GM08714 (cell line): ENCODE results near the gene EPB41L4A.
"Not testable (repeated sequence)": the region's sequence is repeated elsewhere in the genome, so short reads cannot be mapped to it uniquely, and the experiment has no call there.

Experiments
- H3K4me3 ChIP-seq: fragments of 200-500 bp; sonication (Bioruptor generic); 2 replicates; pipeline ENCODE4 v1.5.1; 2014; ENCODE audit warnings: mild to moderate bottlenecking, low read length, inconsistent platforms
- ZNF274 ChIP-seq: IDR thresholded peaks from 2 replicates; pipeline ENCODE4 v1.6.1; 2012; ENCODE audit warnings: mild to moderate bottlenecking, low read depth, low read length

The EPB41L4A gene

DNA sequence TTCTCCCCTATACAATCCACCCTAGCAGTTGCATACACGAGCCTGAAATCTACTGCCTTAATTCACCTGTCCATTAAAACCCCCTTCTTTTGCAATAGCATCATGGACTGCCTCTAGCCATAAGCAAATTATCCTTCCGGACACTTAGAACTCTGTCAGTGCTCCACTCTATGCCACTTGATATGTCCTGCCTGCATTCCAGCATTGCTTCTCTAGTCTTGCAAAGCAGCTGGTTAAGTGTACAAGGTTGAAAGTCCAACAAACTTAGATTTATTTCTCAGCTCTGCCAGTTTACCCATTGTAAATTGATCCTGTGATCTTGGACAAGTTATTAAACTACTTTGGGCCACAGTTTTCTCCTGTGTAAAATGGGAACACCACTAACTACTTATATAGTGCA lies 197.9 kb downstream of the EPB41L4A start:
- TF ChIP-seq ZNF274, result no peak
- no peak overlapping the region for H3K4me3 ChIP-seq

DNA sequence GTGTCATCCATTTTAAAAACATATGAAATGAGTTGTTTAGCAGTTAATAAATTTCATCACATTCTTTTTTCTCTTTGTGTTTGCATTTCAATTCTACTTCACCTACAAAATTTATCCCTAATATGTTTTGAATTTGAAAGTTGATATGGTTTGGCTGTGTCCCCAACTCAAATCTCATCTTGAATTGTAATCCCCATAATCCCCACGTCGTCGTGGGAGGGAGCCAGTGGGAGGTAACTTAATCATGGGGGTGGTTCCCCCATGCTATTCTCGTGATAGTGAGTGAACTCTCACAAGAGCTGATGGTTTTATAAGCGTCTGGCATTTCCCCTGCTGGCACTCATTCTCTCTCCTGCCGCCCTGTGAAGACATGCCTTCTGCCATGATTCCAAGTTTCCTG lies 200.1 kb downstream of the EPB41L4A start:
- TF ChIP-seq ZNF274, result no peak
- no peak overlapping the region for H3K4me3 ChIP-seq

DNA sequence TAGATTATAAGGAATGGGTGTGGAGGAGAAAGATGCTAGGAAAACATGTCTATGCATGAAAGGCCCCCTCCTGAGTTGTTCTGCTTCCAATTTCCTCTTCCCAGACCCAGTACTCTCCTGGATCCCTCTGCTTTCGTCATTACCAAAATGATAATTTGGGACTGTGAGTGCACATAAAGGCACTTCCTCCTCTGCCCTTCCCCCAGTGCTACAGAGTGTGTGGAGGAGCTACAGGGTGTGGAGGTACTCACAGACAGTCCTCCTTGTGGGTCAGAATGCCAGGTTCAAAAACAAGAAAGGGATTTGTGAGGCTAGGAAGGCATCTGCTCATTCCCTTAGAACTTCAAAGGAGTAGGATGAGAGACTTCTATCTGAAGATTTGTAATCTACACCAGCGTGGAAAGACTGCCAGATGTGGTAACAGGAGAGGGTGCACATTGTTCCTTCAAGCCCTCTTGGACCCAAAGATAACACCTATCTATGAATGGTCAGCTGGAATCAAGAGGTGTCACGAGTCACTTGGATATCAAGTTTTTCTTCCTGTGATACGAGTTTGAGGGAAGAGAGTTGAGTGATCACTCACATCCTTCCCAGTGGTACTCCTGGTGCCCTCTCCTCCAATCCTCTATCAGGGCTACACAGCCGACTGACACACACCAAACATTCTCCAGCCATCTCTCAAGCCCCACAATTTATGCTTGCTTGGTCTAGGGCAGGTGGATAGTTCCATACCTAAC lies 201.1 kb downstream of the EPB41L4A start:
- no peak overlapping the region for H3K4me3 ChIP-seq
- TF ChIP-seq ZNF274, result no peak

DNA sequence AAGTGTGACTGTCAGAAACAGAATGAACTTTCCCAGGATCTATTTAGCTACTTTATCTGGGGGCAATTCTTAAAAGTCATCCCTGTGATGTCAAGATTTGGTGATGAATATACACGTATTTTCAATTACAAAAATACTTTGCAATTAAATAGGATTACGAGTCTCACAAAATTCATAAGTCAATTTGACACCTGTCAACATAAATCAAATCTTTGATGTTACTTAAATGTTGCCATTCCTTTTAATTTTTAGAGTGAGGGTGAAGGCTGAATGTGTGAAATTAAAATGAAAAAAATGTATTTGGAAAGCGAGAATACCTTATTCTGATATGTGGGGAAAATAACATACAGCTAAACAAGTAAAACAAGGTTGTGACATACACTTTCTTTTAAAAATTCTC lies 202.9 kb downstream of the EPB41L4A start:
- no peak for TF ChIP-seq ZNF274
- no peak overlapping the region for H3K4me3 ChIP-seq

DNA sequence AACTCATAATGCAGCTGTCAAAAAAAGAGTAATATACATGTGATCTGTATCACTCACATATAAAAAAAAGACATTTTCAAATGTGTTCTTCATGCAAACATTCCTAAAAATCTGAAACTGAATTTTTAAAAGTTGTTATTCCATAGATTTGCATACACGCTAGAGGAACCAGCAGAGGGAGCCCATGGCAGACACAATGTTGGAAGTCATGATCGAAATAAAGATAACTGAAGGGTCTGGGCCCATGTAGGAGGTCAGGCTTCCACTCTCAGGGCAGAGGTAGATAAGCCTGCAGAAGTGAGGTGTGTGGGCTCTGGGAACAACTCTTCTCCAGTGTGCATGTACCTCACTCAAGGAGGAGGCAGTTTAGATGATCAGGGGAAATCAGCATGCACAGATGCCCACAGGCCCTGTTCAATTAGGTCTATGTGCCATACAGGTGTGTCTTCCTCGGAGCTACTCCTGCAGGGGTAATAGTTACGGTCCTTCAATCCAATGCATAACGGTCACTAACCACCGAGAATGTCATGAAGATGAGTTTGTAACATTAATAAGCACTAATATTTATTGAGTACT lies 208.6 kb downstream of the EPB41L4A start:
- TF ChIP-seq ZNF274, result no peak
- H3K4me3 ChIP-seq, result no peak overlapping the region

DNA sequence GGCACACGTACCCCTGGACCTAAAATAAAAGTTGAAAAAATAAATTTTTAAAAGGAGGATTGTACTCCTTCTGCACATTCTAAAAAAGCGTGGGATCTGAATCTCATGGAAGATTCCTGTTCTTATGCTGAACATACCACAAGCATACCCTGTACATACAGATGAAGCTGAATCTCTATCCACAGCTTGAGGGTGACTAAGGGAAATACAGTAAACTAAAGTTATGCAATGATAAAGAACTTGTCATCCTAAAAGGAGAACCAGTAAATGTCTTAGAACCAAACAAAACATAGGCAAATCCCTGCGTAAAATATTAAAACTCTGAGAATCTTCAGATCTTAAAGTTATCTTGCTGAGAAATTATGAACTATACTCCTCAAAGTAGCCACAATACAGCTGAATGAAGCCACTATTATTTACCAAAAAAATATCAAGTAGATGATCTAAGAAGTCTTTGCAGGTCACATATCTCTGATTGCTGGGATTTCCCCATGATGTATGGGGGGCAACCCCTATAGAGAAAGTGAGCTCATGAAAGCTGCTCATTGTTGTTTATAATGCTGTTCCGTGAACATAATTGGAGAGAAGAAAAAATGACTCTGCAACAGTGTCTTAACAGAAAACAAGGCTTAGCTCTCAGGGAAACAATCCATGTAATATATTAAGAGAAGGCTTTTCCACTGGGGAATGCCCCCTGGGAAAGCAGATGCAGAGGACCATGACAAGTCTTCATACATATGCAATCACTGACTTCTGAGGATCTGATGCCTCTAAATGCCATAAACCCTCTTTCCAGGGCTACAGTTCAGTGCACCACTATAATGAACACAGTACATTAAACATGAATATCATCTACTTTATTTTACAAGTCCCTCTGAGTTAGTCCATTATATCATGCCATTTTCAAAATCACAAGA lies 210.1 kb downstream of the EPB41L4A start:
- no peak for TF ChIP-seq ZNF274
- no peak overlapping the region for H3K4me3 ChIP-seq

DNA sequence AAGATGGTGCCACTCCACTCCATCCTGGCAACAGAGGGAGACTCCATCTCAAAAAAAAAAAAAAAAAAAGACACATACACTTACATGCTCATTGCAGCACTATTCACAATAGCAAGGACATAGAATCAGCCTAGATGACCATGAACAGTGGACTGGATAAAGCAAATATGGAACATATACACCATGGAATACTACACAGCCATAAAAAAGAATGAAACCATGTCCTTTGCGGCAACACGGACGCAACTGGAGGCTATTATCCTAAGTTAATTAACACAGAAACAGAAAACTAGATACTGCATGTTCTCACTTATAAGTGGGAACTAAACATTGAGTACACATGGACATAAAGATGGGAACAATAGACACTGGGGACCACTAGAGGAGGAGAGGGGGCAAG lies 210.9 kb downstream of the EPB41L4A start:
- H3K4me3 ChIP-seq, result not testable (repeated sequence)

DNA sequence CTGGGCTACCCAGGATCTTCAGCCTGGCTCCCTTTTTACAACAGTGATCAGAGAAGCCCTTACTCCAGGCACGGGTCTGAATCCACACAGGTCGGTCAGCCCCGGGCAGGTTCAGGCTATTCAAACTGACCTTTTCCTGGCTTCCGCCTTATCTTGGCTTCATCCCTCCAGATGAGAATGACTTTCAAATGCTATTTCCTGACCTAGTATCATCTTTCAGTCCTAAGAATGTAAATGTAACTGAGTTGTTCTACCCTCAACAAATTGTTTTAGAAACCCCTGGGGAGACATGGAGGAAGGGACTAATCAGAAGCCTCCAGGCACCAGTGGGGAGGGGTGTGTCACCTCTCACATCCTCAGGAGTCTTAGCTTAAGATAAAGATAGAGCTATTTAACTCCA lies 213.2 kb downstream of the EPB41L4A start:
- no peak overlapping the region for H3K4me3 ChIP-seq
- no peak for TF ChIP-seq ZNF274

DNA sequence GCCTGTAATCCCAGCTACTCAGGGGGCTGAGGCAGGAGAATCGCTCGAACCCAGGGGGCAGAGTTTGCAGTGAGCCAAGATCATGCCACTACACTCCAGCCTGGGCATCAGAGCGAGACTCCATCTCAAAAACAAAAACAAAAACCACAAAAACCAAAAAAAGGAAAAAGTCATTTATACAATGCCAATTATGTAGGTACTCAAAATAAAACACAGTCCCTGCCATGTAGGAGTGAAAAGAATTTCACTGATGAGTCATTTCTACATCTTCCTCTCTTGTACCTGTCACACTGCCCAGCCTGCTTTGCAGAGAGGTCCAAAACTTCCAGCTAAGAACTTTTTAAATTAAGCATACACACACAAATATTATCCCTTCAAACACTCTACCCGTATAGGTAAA lies 215.8 kb downstream of the EPB41L4A start:
- TF ChIP-seq ZNF274, result no peak
- no peak overlapping the region for H3K4me3 ChIP-seq

DNA sequence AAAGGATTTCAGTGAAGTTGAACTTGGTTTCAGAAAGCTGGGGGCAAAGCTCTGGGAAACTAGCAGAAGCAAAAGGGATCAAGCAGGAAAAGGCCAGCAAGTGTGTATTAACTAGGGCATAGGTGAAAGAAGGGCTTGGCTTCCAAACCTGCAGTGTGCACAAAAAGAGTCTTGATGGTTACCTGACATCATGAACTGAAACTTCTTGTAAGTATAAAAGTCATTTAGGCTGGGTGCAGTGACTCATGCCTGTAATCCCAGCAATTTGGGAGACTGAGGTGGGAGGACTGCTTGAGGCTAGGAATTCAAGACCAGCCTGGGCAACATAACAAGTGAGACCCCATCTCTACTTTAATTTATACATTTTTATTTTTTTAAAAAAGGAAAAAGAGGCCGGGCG lies 216.4 kb downstream of the EPB41L4A start:
- TF ChIP-seq ZNF274, result no peak
- H3K4me3 ChIP-seq, result no peak overlapping the region

DNA sequence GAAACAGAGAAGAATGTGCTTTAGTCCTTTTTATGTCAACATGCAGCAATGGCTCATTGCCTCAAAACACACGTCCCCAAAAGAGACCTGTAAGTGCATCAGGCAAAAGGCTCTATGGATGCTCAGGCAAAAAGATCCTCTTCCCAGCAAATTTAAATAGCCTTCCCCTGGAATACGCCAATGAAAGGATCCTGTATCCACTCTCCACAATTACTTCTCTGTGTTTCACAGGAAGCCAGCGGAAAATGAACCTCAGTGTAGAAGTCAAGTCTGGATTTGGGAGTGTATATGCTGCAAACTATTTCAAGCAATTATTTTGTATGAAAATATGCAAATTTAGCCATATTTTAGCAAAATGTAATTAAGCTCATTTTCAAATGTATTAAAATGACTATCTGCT lies 217.9 kb downstream of the EPB41L4A start:
- H3K4me3 ChIP-seq, result no peak overlapping the region
- no peak for TF ChIP-seq ZNF274

DNA sequence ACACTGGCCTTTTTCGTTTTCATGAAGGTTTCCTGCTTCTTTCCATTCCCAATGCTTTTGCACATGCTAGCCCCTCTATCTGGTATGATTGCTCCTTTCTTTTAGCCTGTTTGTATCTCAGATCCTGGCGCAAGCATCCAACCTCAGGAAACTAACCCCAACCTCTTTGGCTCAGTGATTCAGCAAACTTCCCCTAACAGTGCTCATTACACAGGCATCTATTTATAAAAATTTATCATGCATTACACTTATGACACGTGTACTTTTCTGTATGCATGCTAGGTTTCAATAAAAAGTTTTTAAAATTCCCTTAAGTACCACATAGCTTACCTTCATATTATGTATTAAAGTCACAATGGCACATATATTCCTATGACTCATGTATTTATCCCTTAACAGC lies 218.9 kb downstream of the EPB41L4A start:
- TF ChIP-seq ZNF274, result no peak
- H3K4me3 ChIP-seq, result no peak overlapping the region

DNA sequence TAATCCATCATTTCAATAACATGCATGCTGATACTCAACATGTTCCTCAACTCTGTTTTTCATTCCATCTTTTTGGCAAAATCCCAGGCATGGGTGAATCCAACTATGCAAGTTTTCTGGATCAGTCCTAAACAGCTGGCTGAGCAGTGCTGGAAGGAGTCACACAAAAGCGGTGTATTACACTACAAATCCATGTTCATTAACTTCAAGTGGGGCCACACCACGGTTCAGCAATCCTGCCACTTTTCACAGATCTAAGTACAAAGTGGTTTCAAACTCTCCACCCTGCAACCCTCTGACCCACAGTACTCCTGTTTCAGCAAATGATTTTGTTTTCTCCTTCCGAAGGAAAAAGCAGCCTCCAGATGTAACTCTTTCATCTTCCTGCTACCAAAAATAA lies 222.5 kb downstream of the EPB41L4A start:
- H3K4me3 ChIP-seq, result no peak overlapping the region
- no peak for TF ChIP-seq ZNF274

DNA sequence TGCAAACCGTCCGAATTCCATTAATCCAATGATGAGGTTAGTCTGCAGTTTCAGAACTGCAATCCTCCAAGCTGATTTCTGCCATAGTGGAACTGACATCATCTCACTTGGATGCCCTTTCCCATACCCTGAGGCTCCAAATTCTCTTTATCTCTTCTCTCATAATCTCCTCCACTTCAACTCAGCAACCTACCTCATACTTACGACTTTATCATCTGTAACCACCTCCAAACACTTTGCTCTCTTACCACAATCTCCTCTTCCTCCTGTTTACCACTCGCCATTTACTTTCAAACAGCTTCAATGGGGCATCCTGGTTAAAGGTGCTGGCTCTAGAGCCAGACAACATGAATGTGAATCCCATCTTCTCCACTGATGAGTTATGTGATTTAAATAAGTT lies 223.2 kb downstream of the EPB41L4A start:
- no peak overlapping the region for H3K4me3 ChIP-seq
- no peak for TF ChIP-seq ZNF274

DNA sequence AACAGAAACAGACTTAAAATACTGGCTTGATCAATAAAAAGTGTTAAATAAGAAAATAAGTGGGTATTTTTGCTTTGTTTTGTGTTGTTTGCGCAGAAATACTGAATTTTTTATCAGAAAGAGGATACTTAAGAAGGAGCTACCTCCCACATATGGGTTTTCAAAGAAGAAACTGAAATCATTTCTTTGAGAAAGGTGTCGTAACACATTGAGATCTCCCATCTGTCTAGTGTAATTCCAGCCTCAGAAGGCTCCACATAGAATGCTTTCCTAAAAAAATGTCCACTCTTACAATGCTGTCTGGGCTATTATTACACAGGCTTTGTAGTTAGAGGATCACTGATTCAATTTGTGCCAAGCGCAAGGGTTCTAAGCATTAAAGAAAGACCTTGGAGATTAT lies 226.2 kb downstream of the EPB41L4A start:
- H3K4me3 ChIP-seq, result no peak overlapping the region
- TF ChIP-seq ZNF274, result no peak
